ENCODE data around the gene SLC40A1. TPM values are rescaled to one million over a fixed set of nuclear protein-coding genes. Genes with fewer than 3 reads are reported as not detected.

SLC40A1 gene
- total and polyA plus RNA-seq, 2 donors (not counting 1 experiment from before 2014, with no cell fraction given): 17.2 to 97.4 TPM

DNA sequence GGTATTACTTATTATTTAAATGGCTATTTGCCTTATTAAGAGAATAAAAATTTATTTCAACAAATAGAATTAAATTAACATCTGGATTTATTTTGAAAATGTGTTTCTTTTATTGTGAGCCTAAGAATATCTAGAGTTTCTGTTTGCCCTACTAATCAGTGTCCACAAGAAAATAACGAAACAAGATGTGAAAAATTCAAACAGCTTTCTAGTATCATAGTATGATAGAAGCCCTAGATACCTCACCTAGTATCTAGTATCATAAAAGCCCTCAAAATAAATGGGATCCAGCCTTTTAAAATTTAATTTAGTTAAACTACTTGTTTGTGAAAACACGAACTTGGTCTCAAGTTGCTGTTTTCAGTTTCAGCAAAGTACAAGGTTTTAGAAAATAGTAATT is 13.7 kb upstream of the SLC40A1 start:
- Histone ChIP-seq H3K27ac (ENCODE audit: insufficient read depth, low read length) (no peak overlapping the region), H3K4me2 (ENCODE audit: extremely low read depth, insufficient read depth, low read length) (no peak overlapping the region), H4K20me1 (ENCODE audit: control insufficient read depth, extremely low read depth, insufficient read depth, low read length) (no peaks in the 10 kb centered on the region), H3K36me3 (ENCODE audit: control insufficient read depth, insufficient read depth, low read length) (no peaks in the 10 kb centered on the region), H3K9me3 (ENCODE audit: control insufficient read depth, insufficient read depth, low read depth, low read length) (no peaks in the 10 kb centered on the region), H3K9ac (ENCODE audit: insufficient read depth, low read length) (no peak overlapping the region), H3K27me3 (ENCODE audit: control insufficient read depth, insufficient read depth, low read length) (no peaks in the 10 kb centered on the region), H3K79me2 (ENCODE audit: control insufficient read depth, insufficient read depth, low read length) (no peaks in the 10 kb centered on the region), H3K4me3 (replicated peaks in 1 of 4; ENCODE audit: control extremely low read depth in 1 of 4, insufficient read depth in 1 of 4, low read depth in 3 of 4, low read length in 4 of 4) (no peak overlapping the region), H2AFZ (ENCODE audit: low read length) (no peak overlapping the region), H3K4me1 (ENCODE audit: control insufficient read depth, extremely low read depth, insufficient read depth, low read length) (no peaks in the 10 kb centered on the region)
- no peak for TF ChIP-seq EZH2 (IDR thresholded peaks at IDR 0.05; ENCODE audit: low read length, missing control alignments)
- TF ChIP-seq, protein P1, sequence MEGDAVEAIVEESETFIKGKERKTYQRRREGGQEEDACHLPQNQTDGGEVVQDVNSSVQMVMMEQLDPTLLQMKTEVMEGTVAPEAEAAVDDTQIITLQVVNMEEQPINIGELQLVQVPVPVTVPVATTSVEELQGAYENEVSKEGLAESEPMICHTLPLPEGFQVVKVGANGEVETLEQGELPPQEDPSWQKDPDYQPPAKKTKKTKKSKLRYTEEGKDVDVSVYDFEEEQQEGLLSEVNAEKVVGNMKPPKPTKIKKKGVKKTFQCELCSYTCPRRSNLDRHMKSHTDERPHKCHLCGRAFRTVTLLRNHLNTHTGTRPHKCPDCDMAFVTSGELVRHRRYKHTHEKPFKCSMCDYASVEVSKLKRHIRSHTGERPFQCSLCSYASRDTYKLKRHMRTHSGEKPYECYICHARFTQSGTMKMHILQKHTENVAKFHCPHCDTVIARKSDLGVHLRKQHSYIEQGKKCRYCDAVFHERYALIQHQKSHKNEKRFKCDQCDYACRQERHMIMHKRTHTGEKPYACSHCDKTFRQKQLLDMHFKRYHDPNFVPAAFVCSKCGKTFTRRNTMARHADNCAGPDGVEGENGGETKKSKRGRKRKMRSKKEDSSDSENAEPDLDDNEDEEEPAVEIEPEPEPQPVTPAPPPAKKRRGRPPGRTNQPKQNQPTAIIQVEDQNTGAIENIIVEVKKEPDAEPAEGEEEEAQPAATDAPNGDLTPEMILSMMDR (conservative IDR thresholded peaks at IDR 0.05 in 1 of 2, IDR thresholded peaks at IDR 0.05 in 1 of 2; ENCODE audit: low read depth in 1 of 2, low read length in 2 of 2): no peak
- DNase-seq (ENCODE audit: low read depth in 2 of 2): no peak

DNA sequence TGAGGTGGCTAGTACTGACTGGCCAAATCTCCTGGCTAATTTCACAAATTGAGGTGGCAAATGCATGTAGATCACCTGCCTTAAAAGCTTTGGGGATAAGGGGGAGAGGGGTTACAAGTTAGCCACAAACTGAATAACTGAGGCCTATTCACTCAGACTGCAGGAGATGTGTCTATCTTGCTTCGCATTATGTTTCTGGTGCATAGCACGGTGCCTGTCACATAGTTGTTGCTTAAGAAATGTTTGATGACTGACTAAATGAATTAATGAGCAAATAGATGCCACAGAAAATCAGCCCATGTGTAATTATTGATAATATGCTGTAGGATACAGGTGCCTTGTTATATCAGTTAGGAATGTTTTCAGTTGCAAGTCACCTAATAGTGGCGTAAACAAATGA is 12.5 kb upstream of the SLC40A1 start:
- DNase-seq (ENCODE audit: low read depth in 2 of 2): no peak

DNA sequence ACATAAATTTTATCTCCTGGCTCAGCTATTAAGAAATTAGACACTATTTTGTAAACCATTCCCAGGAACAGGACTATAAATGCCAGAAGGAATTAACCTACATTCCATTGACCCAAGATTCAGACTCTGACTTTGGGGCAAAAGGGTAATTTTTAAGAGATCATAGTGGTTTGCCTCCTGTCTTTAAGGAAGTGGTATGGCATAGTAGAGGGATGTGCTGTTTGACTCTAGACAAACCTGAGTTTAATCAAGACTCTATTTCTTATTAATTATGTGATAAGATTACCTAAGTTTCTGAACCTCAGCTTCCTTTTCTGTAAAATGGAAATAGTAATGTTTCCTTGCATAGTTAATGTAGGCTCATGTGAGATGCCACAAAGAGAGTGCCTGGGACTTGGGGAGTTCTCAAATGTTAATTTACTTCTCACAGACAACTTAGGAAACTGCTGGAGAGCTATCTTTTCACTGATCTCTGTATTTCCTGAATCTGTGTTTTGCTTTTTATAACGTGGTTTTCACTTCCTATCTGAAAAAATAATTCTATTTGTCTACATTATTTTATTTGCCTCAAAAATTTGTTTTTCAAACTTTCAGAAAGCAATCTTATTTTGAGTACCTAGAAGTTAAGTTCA is 11.9 kb upstream of the SLC40A1 start:
- Histone ChIP-seq H3K9ac (ENCODE audit: insufficient read depth, low read length) (no peak overlapping the region), H3K4me3 (replicated peaks in 1 of 4; ENCODE audit: control extremely low read depth in 1 of 4, insufficient read depth in 1 of 4, low read depth in 3 of 4, low read length in 4 of 4) (no peak overlapping the region), H3K36me3 (ENCODE audit: control insufficient read depth, insufficient read depth, low read length) (no peaks in the 10 kb centered on the region), H3K9me3 (ENCODE audit: control insufficient read depth, insufficient read depth, low read depth, low read length) (no peaks in the 10 kb centered on the region), H3K4me1 (ENCODE audit: control insufficient read depth, extremely low read depth, insufficient read depth, low read length) (no peaks in the 10 kb centered on the region), H3K27me3 (ENCODE audit: control insufficient read depth, insufficient read depth, low read length) (no peaks in the 10 kb centered on the region), H4K20me1 (ENCODE audit: control insufficient read depth, extremely low read depth, insufficient read depth, low read length) (no peaks in the 10 kb centered on the region), H3K27ac (ENCODE audit: insufficient read depth, low read length) (no peak overlapping the region), H2AFZ (ENCODE audit: low read length) (no peak overlapping the region), H3K4me2 (ENCODE audit: extremely low read depth, insufficient read depth, low read length) (no peak overlapping the region), H3K79me2 (ENCODE audit: control insufficient read depth, insufficient read depth, low read length) (no peaks in the 10 kb centered on the region)
- DNase-seq (ENCODE audit: low read depth in 2 of 2): no peak
- TF ChIP-seq, protein P1 (conservative IDR thresholded peaks at IDR 0.05 in 1 of 2, IDR thresholded peaks at IDR 0.05 in 1 of 2; ENCODE audit: low read depth in 1 of 2, low read length in 2 of 2): no peak
- TF ChIP-seq EZH2 (IDR thresholded peaks at IDR 0.05; ENCODE audit: low read length, missing control alignments): no peak

More for the DNA sequence above, 12.5 kb upstream of the SLC40A1 start:
- H3K4me1 ChIP-seq (ENCODE audit: control insufficient read depth, extremely low read depth, insufficient read depth, low read length): no peaks in the 10 kb centered on the region
- TF ChIP-seq, protein P1 (conservative IDR thresholded peaks at IDR 0.05 in 1 of 2, IDR thresholded peaks at IDR 0.05 in 1 of 2; ENCODE audit: low read depth in 1 of 2, low read length in 2 of 2): no peak
- TF ChIP-seq EZH2 (IDR thresholded peaks at IDR 0.05; ENCODE audit: low read length, missing control alignments): no peak
- no peaks in the 10 kb centered on the region for H3K9me3 ChIP-seq (ENCODE audit: control insufficient read depth, insufficient read depth, low read depth, low read length)
- H3K9ac ChIP-seq (ENCODE audit: insufficient read depth, low read length): no peak overlapping the region
- no peaks in the 10 kb centered on the region for H3K79me2 ChIP-seq (ENCODE audit: control insufficient read depth, insufficient read depth, low read length)
- no peak overlapping the region for H3K4me3 ChIP-seq (replicated peaks in 1 of 4; ENCODE audit: control extremely low read depth in 1 of 4, insufficient read depth in 1 of 4, low read depth in 3 of 4, low read length in 4 of 4)
- H4K20me1 ChIP-seq (ENCODE audit: control insufficient read depth, extremely low read depth, insufficient read depth, low read length): no peaks in the 10 kb centered on the region
- H3K4me2 ChIP-seq (ENCODE audit: extremely low read depth, insufficient read depth, low read length): no peak overlapping the region
- no peaks in the 10 kb centered on the region for H3K27me3 ChIP-seq (ENCODE audit: control insufficient read depth, insufficient read depth, low read length)
- no peak overlapping the region for H2AFZ ChIP-seq (ENCODE audit: low read length)
- no peak overlapping the region for H3K27ac ChIP-seq (ENCODE audit: insufficient read depth, low read length)
- H3K36me3 ChIP-seq (ENCODE audit: control insufficient read depth, insufficient read depth, low read length): no peaks in the 10 kb centered on the region
